Measurements from ENCODE around the gene CD6. TPM values are rescaled to one million over a fixed set of nuclear protein-coding genes. Genes with fewer than 3 reads are reported as not detected.
"Not testable (repeated sequence)": the region's sequence is repeated elsewhere in the genome, so short reads cannot be mapped to it uniquely, and the experiment has no call there.

CD6 gene
- total RNA-seq, 1 donor, result 1.3 TPM

GRCh38 chr11:61049063-61049377 lies 77.5 kb downstream of the CD6 start:
- DNase-seq (ENCODE audit: low read depth in 2 of 3, low spot score in 2 of 3), result no peak

- no peak for DNase-seq (ENCODE audit: low read depth in 2 of 3, low spot score in 2 of 3)
Measured at GRCh38 chr11:61049859-61050258, 78.4 kb downstream of the CD6 start.

- no peak for DNase-seq (ENCODE audit: low read depth in 2 of 3, low spot score in 2 of 3)
Measured at GRCh38 chr11:61052182-61052972, 80.9 kb downstream of the CD6 start.

- DNase-seq (ENCODE audit: low read depth in 2 of 3, low spot score in 2 of 3), result no peak
Measured at GRCh38 chr11:61053191-61053590, 81.7 kb downstream of the CD6 start.

- no peak for DNase-seq (ENCODE audit: low read depth in 2 of 3, low spot score in 2 of 3)
Measured at GRCh38 chr11:61054513-61054912, 83.0 kb downstream of the CD6 start.

- no peak for DNase-seq (ENCODE audit: low read depth in 2 of 3, low spot score in 2 of 3)
Measured at GRCh38 chr11:61054927-61055562, 83.6 kb downstream of the CD6 start.

- no peak for DNase-seq (ENCODE audit: low read depth in 2 of 3, low spot score in 2 of 3)
Measured at GRCh38 chr11:61055776-61056175, 84.3 kb downstream of the CD6 start.

GRCh38 chr11:61056571-61056970 lies 85.1 kb downstream of the CD6 start:
- DNase-seq (ENCODE audit: low read depth in 2 of 3, low spot score in 2 of 3), result no peak

- DNase-seq (ENCODE audit: low read depth in 2 of 3, low spot score in 2 of 3), result no peak
Measured at GRCh38 chr11:61056981-61057380, 85.5 kb downstream of the CD6 start.

- DNase-seq (ENCODE audit: low read depth in 2 of 3, low spot score in 2 of 3), result no peak
Measured at GRCh38 chr11:61057615-61058014, 86.1 kb downstream of the CD6 start.

GRCh38 chr11:61058583-61059259 lies 87.2 kb downstream of the CD6 start:
- no peak for DNase-seq (ENCODE audit: low read depth in 2 of 3, low spot score in 2 of 3)

GRCh38 chr11:61059260-61059752 lies 87.8 kb downstream of the CD6 start:
- no peak for DNase-seq (ENCODE audit: low read depth in 2 of 3, low spot score in 2 of 3)

GRCh38 chr11:61061081-61061826 lies 89.8 kb downstream of the CD6 start:
- peak in 2 of 3 donors; percentile 22 to 58 for DNase-seq (ENCODE audit: low read depth in 2 of 3, low spot score in 2 of 3)

GRCh38 chr11:61062181-61062930 lies 90.9 kb downstream of the CD6 start:
- no peak for DNase-seq (ENCODE audit: low read depth in 2 of 3, low spot score in 2 of 3)

- DNase-seq (ENCODE audit: low read depth in 2 of 3, low spot score in 2 of 3), result not testable (repeated sequence)
Measured at GRCh38 chr11:61065236-61065635, 93.8 kb downstream of the CD6 start.

GRCh38 chr11:61065955-61066638 lies 94.6 kb downstream of the CD6 start:
- DNase-seq (ENCODE audit: low read depth in 2 of 3, low spot score in 2 of 3), result no peak

GRCh38 chr11:61066645-61067044 lies 95.2 kb downstream of the CD6 start:
- no peak for DNase-seq (ENCODE audit: low read depth in 2 of 3, low spot score in 2 of 3)

- no peak for DNase-seq (ENCODE audit: low read depth in 2 of 3, low spot score in 2 of 3)
Measured at GRCh38 chr11:61067782-61068446, 96.4 kb downstream of the CD6 start.

- DNase-seq (ENCODE audit: low read depth in 2 of 3, low spot score in 2 of 3), result no peak
Measured at GRCh38 chr11:61068581-61068980, 97.1 kb downstream of the CD6 start.
